ENCODE measurements around the gene MAFG.
A peak's percentile ranks its signal among the peaks of the same experiment; 100 is the strongest.

- TF ChIP-seq POLR2A (IDR thresholded peaks at IDR 0.05): peak in 1 of 2 donors; percentile 31
- peak in 1 of 6 experiments; percentile 14 for TF ChIP-seq CTCF (IDR thresholded peaks at IDR 0.05)
Measured at GRCh38 chr17:81911277-81911961, 16.1 kb downstream of the MAFG start, which contains the start of gene PCYT2.

Data from adrenal gland (tissue), 5 donors.